ENCODE results near the gene ITPRIPL2. TPM values are rescaled to one million over a fixed set of nuclear protein-coding genes. Genes with fewer than 3 reads are reported as not detected.

The ITPRIPL2 gene
- total RNA-seq, 2 experiments from 2014 or later, result 2.1 to 2.3 TPM

DNA sequence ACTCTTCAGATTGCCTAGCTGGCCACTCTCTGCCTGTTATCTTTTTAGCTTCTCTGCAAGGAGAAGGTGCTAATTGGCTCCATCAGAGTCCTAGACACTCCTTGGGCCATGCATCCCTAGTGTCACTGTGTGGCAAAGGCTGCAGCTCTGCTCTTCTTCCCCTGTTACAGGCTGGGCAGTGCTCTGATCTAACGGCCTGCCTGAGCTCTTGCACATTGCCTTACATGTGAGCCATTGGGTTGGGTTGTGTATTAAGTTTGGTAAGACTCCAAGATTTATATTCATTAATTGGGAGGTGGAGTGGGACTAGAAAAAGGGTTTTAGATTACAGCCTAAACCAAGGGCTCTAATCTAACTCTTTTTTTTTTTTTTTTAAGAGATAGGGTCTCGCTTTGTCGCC lies 31.2 kb downstream of the ITPRIPL2 start:
- Mint-ChIP-seq H3K4me1 (no peaks in the 10 kb centered on the region), H3K36me3 (ENCODE audit: low read depth) (no peaks in the 10 kb centered on the region), H3K9me3 (peaks cover 7% of the 10 kb centered on the region), H3K4me3 (no peak overlapping the region), H3K27me3 (peaks cover 15% of the 10 kb centered on the region), H3K27ac (no peak overlapping the region)
- no peak for DNase-seq
- ChIA-PET POLR2A (no interaction called here), CTCF (interaction anchor here (0.7 to 1.9 kb wide), 3 partner anchors 14 to 686 kb away, joined by 3 to 6 read pairs (median 4); no protein-coding TSS in a partner anchor)

DNA sequence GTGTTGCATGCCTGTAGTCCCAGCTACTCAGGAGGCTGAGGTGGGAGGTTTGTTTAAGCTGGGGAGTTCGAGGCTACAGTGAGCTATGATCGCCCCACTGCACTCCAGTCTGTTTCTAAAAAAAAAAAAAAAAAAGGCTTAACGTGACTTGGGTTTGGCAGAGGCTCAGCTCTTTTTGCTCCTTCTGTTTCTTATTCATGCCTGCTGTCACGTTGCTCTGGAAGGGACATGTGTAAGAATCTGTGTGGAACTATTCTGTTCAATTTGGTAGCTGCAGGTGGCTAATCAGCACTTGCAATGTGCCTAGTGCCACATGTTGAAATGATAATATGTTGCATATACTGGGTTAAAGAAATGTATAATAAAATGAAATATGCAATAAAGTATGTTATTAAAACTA lies 33.4 kb downstream of the ITPRIPL2 start:
- no peaks in the 10 kb centered on the region for H3K36me3 Mint-ChIP-seq (ENCODE audit: low read depth)
- H3K4me1 Mint-ChIP-seq, result no peaks in the 10 kb centered on the region
- ChIA-PET POLR2A (no interaction called here), CTCF (interaction anchor here (0.5 kb wide), 1 partner anchor 14 kb away, joined by 4 read pairs; no protein-coding TSS in a partner anchor)
- H3K27me3 Mint-ChIP-seq, result peaks cover 7% of the 10 kb centered on the region
- H3K9me3 Mint-ChIP-seq, result peaks cover 7% of the 10 kb centered on the region
- no peak for DNase-seq
- H3K4me3 Mint-ChIP-seq, result no peak overlapping the region
- H3K27ac Mint-ChIP-seq, result no peak overlapping the region

DNA sequence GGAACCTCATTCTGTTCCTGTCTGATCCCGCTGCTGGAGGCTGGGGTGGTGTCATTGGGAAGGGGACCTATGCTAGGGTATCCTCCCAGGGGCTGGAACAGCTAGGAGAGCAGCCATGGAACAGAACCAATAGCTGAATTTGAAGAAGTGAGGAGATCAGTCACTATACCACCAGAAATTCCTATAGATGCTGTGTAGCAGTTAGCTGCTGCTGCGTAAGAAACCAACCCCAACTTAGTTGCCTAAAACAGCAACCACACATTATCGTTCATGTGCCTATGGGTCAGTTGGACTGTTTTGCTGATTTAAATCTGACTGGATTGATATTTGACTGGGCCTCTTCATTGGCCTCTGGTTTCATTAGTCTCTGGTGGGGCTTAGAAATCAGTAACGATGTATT lies 33.9 kb downstream of the ITPRIPL2 start:
- H3K4me1 Mint-ChIP-seq, result no peaks in the 10 kb centered on the region
- no peaks in the 10 kb centered on the region for H3K36me3 Mint-ChIP-seq (ENCODE audit: low read depth)
- peaks cover 7% of the 10 kb centered on the region for H3K9me3 Mint-ChIP-seq
- DNase-seq, result no peak
- no peak overlapping the region for H3K27ac Mint-ChIP-seq
- H3K4me3 Mint-ChIP-seq, result no peak overlapping the region
- ChIA-PET POLR2A (no interaction called here), CTCF (interaction anchor here (0.5 kb wide), 1 partner anchor 15 kb away, joined by 4 read pairs; no protein-coding TSS in a partner anchor)
- peaks cover 7% of the 10 kb centered on the region for H3K27me3 Mint-ChIP-seq

DNA sequence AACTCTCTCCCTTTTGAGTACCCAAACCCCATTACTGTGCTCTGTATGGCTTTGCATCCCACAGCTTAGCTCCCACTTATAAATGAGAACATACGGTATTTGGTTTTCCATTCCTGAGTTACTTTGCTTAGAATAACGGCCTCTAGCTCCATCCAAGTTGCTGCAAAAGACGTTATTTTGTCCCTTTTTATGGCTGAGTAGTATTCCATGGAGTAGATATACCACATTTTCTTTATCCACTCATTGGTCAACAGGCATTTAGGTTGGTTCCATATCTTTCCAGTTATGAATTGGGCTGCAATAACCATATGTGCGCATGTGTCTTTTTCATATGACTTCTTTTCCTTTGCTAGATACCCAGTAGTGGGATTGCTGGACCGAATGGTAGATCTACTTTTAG lies 34.4 kb downstream of the ITPRIPL2 start:
- H3K9me3 Mint-ChIP-seq, result peaks cover 7% of the 10 kb centered on the region
- no peak for DNase-seq
- H3K27me3 Mint-ChIP-seq, result peaks cover 7% of the 10 kb centered on the region
- no peaks in the 10 kb centered on the region for H3K4me1 Mint-ChIP-seq
- ChIA-PET POLR2A (no interaction called here), CTCF (no interaction called here)
- no peak overlapping the region for H3K4me3 Mint-ChIP-seq
- no peak overlapping the region for H3K27ac Mint-ChIP-seq
- no peaks in the 10 kb centered on the region for H3K36me3 Mint-ChIP-seq (ENCODE audit: low read depth)

DNA sequence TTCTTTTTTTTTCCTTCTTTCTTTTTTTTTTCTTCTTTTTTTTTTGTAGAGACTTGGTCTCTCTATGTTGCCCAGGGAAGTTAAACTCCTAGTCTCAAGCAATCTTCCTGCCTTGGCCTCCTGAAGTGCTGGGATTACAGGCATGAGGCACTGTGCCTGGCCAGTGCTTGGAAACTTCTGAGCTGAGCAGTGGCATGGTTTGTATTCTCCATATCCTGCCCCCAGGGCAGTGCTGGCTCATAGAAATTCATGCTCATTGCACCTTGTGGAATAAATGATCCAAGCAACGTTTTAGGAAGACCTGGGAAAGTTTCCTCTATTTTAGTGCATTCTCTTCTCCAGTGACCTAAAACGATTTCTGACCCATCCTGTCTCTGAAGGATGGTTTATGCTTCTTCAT lies 37.5 kb downstream of the ITPRIPL2 start:
- Mint-ChIP-seq H3K27ac (no peak overlapping the region), H3K27me3 (peaks cover 7% of the 10 kb centered on the region), H3K36me3 (ENCODE audit: low read depth) (no peaks in the 10 kb centered on the region), H3K4me3 (no peak overlapping the region), H3K9me3 (peaks cover 19% of the 10 kb centered on the region), H3K4me1 (no peaks in the 10 kb centered on the region)
- no peak for DNase-seq
- POLR2A ChIA-PET, result no interaction called here
- CTCF ChIA-PET, result interaction anchor here (0.6 to 0.7 kb wide), 3 partner anchors 17 to 38 kb away, joined by 3 to 4 read pairs (median 3); no protein-coding TSS in a partner anchor

DNA sequence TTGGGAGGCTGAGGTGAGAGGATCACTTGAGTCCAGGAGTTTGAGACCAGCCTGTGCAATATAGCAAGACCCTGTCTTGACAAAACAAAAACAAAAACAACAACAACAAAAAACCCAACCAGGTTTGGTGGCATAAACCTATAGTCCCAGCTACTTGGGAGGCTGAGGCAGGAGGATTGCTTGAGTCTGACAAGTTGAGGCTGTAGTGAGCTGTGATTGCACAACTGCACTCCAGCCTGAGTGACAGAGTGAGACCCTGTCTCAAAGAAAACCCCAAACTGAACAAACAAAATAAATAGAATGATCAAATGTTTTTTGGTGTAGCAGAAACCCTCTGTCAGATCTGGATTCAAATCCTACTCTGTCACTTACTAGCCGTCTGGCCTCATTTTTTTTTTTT lies 38.3 kb downstream of the ITPRIPL2 start:
- Mint-ChIP-seq H3K36me3 (ENCODE audit: low read depth) (no peaks in the 10 kb centered on the region), H3K4me1 (no peaks in the 10 kb centered on the region), H3K27ac (no peak overlapping the region), H3K9me3 (peaks cover 22% of the 10 kb centered on the region), H3K4me3 (no peak overlapping the region), H3K27me3 (peaks cover 5% of the 10 kb centered on the region)
- CTCF ChIA-PET, result no interaction called here
- POLR2A ChIA-PET, result no interaction called here
- DNase-seq, result no peak

DNA sequence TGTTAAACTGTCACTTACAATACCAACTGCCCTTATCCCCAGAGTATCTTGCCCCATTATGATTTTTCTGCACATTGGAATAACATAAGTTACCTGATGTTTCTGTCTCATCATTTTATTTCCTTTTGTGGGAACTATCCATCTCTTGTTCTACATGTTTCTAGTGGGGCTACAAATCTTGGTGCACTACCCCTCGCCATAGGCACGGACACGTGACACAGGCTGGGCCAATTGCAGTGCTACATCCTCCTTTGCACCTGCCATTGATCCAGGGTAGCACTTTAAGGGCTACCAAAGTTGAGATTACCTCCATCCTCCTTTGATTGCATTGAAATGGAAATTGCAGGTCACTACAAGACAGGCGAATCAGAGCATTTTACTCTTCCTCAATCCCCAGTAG lies 40.1 kb downstream of the ITPRIPL2 start:
- no peak for DNase-seq
- POLR2A ChIA-PET, result no interaction called here
- H3K9me3 Mint-ChIP-seq, result peaks cover 16% of the 10 kb centered on the region

DNA sequence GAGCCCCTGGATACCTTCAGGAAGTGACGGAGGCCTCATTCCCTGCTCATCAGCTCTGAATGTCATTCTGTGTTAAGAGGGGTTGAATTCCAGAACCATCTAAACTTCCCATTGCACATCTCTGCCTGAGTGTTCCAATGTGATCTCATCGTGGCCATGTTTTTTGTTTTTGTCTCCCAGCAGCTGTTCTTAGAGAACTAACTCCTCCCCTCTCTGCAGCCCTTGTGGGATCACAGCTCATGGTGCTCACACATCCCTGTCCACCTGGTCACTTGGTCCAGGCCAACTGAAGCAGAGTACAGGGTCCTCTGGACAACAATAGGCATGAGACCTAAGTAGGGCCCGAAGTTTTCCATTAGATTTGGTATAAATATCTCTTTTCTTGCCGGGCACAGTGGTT lies 48.3 kb downstream of the ITPRIPL2 start:
- Mint-ChIP-seq H3K4me3 (no peak overlapping the region), H3K27me3 (peaks cover 15% of the 10 kb centered on the region), H3K9me3 (peaks cover 5% of the 10 kb centered on the region), H3K4me1 (no peaks in the 10 kb centered on the region), H3K36me3 (ENCODE audit: low read depth) (no peaks in the 10 kb centered on the region), H3K27ac (no peak overlapping the region)
- ChIA-PET POLR2A (interaction anchor here (0.6 kb wide), 1 partner anchor 16 kb away, joined by 3 read pairs; no protein-coding TSS in a partner anchor), CTCF (interaction anchor here (1.3 kb wide), 1 partner anchor 17 kb away, joined by 4 read pairs; no protein-coding TSS in a partner anchor)
- DNase-seq, result no peak

More for the DNA sequence above, 40.1 kb downstream of the ITPRIPL2 start:
- H3K36me3 Mint-ChIP-seq (ENCODE audit: low read depth), result no peaks in the 10 kb centered on the region
- no peaks in the 10 kb centered on the region for H3K4me1 Mint-ChIP-seq
- H3K4me3 Mint-ChIP-seq, result no peak overlapping the region
- peaks cover 5% of the 10 kb centered on the region for H3K27me3 Mint-ChIP-seq
- no peak overlapping the region for H3K27ac Mint-ChIP-seq
- CTCF ChIA-PET, result no interaction called here

DNA sequence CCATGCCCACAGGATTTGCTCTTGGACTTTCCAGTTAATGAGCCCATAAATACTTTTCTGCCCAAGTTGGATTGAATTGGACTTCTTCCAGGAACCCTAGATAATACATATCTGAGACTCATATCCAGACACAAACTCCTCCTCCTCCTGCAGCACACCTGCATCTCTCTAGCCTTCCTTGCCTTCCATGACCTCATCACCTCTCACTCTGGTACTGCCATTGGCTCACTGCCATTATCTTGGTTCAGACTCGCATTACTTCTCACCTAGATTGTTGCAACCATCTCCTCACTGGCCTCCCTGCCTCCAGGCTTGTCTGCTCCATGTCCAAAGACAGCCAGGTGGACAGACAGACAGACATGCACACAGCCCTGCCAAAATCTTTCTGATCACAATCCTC lies 49.5 kb downstream of the ITPRIPL2 start:
- Mint-ChIP-seq H3K27ac (no peak overlapping the region), H3K36me3 (ENCODE audit: low read depth) (no peaks in the 10 kb centered on the region), H3K4me1 (no peaks in the 10 kb centered on the region), H3K27me3 (peaks cover 17% of the 10 kb centered on the region), H3K4me3 (no peak overlapping the region), H3K9me3 (peaks cover 5% of the 10 kb centered on the region)
- no peak for DNase-seq
- POLR2A ChIA-PET, result no interaction called here
- CTCF ChIA-PET, result no interaction called here

DNA sequence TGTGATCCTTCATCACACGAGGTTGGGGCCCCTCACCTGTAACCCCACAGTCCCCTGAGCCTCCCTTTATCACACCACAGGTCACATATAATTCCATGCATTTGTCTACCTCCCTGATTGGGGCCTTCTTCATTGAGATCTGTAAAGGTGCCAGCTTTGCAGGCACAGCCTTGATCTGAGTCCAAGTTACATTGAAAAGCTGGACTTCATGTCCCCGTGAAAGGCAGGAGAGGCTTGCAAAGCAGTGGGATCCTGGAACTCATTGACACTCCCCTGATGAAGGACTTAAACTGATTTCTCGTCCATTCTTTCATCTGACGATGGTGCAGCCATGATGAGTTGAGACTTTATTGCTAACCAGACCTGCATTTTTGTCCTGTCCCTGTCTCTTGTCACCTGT lies 50.5 kb downstream of the ITPRIPL2 start:
- Mint-ChIP-seq H3K9me3 (peaks cover 5% of the 10 kb centered on the region), H3K36me3 (ENCODE audit: low read depth) (no peaks in the 10 kb centered on the region), H3K4me3 (no peak overlapping the region), H3K27me3 (peaks cover 17% of the 10 kb centered on the region), H3K27ac (no peak overlapping the region), H3K4me1 (no peaks in the 10 kb centered on the region)
- POLR2A ChIA-PET, result no interaction called here
- CTCF ChIA-PET, result no interaction called here
- DNase-seq, result no peak

DNA sequence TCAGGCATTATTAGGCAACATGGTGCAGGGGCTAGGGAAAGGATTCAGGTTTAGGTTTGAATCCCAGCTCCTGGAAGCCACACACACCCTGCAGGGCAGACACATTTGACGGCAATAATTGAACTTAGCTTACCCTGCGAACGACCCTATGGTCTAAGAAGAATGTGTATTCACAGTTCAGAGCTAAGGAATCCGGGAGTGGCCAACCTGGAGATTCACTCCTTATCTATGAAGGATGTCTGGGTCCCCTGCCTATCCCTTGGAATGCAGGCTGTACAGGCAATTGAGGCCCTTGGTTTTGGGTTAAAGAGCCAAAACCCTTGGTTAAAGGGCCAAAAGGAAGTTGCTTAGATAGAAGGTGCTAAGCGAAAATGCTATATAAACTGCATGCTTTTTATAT lies 51.3 kb downstream of the ITPRIPL2 start:
- POLR2A ChIA-PET, result no interaction called here
- no peak overlapping the region for H3K27ac Mint-ChIP-seq

DNA sequence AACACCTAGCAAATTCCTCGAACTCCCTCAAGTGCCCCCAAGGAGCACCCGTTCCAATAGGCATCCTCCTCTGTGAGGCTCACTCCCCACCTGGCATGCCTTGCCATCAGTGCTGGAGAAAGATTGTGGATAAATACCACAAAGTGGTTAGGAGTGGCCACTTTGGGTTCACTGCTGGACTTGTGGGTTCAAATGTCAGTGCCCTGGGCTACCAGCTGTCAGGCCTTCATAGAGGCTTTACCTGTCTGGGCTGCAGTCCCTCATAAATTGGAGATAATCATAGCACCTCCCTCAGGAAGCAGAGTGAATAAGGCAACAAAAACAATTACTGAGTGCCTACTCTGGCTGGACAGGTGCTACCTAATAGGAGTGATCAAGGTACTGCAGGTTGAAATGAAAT lies 52.7 kb downstream of the ITPRIPL2 start:
- Mint-ChIP-seq H3K4me1 (no peaks in the 10 kb centered on the region), H3K36me3 (ENCODE audit: low read depth) (no peaks in the 10 kb centered on the region)
- CTCF ChIA-PET, result interaction anchor here (1.2 kb wide), 1 partner anchor 9 kb away, joined by 3 read pairs; no protein-coding TSS in a partner anchor

More for the DNA sequence above, 51.3 kb downstream of the ITPRIPL2 start:
- CTCF ChIA-PET, result interaction anchor here (0.6 to 1.2 kb wide), 2 partner anchors 11 to 144 kb away, joined by 3 read pairs; no protein-coding TSS in a partner anchor
- Mint-ChIP-seq H3K9me3 (peaks cover 5% of the 10 kb centered on the region), H3K4me3 (no peak overlapping the region), H3K36me3 (ENCODE audit: low read depth) (no peaks in the 10 kb centered on the region), H3K4me1 (no peaks in the 10 kb centered on the region), H3K27me3 (peaks cover 22% of the 10 kb centered on the region)
- DNase-seq, result no peak

DNA sequence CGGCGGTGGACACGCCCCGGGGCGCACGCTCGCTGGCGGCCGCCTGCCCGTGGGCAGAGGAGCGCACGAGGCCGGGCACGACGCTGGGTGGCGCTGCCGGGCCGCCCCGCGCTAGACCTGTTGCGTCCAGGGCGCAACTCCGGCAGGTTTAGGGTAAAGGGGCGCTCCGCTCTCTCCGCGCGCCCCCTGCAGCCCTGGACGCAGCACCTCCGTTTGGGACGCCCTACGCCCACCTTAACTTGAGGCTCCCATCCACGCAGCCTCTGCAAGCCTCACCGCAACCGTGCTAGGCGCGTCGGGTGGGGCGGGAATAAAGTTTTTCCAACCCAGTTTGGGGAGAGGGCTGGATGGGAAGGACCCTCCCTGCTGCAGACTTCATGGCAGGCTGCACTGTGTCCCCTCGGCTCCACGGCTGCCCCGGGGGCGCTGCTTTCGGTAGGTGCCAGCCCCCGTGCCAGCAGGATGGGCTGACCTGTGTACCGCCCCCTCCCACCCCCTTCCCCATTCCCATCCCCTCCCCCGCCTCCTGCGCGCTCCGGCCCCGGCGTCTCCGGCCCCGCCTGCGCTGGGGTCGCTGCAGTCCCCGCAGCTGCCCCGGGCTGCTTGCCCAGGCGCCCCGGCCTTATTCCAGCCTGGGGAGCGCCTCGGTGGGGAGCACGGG lies 54.1 kb downstream of the ITPRIPL2 start, which contains the start of gene SYT17:
Gene SYT17, plus strand, starts transcription at position 531 of the 661 bp plus-strand sequence. CDS start 407 bp downstream, outside the sequence.
- peaks cover 5% of the 10 kb centered on the region for H3K9me3 Mint-ChIP-seq
- no peaks in the 10 kb centered on the region for H3K36me3 Mint-ChIP-seq (ENCODE audit: low read depth)
- no peaks in the 10 kb centered on the region for H3K4me1 Mint-ChIP-seq
- no peak within 1 kb of the TSS for H3K4me3 Mint-ChIP-seq
- peak; percentile 14 for DNase-seq
- CTCF ChIA-PET, result no interaction called here
- H3K27ac Mint-ChIP-seq, result no peak within 1 kb of the TSS
- POLR2A ChIA-PET, result no interaction called here
- H3K27me3 Mint-ChIP-seq, result peaks cover 26% of the 10 kb centered on the region

More for the DNA sequence above, 52.7 kb downstream of the ITPRIPL2 start:
- DNase-seq, result no peak
- peaks cover 5% of the 10 kb centered on the region for H3K9me3 Mint-ChIP-seq
- H3K27me3 Mint-ChIP-seq, result peaks cover 26% of the 10 kb centered on the region
- no peak overlapping the region for H3K4me3 Mint-ChIP-seq
- POLR2A ChIA-PET, result no interaction called here
- H3K27ac Mint-ChIP-seq, result no peak overlapping the region
